H1 (cell line): ENCODE results near the gene HEATR5A.

Source experiments
- BACH1 ChIP-seq: IDR thresholded peaks from 2 replicates; pipeline ENCODE4 v1.6.1; 2012; ENCODE audit warnings: low read length, improper control_type of control experiment
- BCL11A ChIP-seq, 2 experiments: IDR thresholded peaks; one replicate each; pipeline ENCODE4 v1.6.1; 2011; ENCODE audit warnings: low read depth in 2 of 2, low read length in 2 of 2, mild to moderate bottlenecking in 2 of 2
- EZH2 ChIP-seq: fragments of 200-600 bp; sonication (generic); IDR thresholded peaks from 2 replicates; pipeline ENCODE4 v1.7.1; 2012; ENCODE audit warnings: low read depth, mild to moderate bottlenecking, moderate library complexity, low read length, inconsistent platforms; ENCODE audit not compliant: severe bottlenecking
- GABPA ChIP-seq: IDR thresholded peaks from 2 replicates; pipeline ENCODE4 v1.6.1; 2011; ENCODE audit warnings: mild to moderate bottlenecking, low read length, moderate library complexity, borderline replicate concordance; ENCODE audit not compliant: insufficient read depth
- HDAC6 ChIP-seq: IDR thresholded peaks from one replicate; pipeline ENCODE4 v1.7.1; 2012; ENCODE audit warnings: low read depth, mild to moderate bottlenecking, inconsistent platforms, low read length, moderate library complexity
- JUND ChIP-seq: IDR thresholded peaks from 2 replicates; pipeline ENCODE4 v1.6.1; 2011; ENCODE audit warnings: mild to moderate bottlenecking, improper control_type of control experiment, low read length
- NRF1 ChIP-seq: IDR thresholded peaks from 2 replicates; pipeline ENCODE4 v1.6.1; 2011; ENCODE audit warnings: mild to moderate bottlenecking, low read depth, low read length, improper control_type of control experiment
- POLR2A ChIP-seq, 2 experiments: IDR thresholded peaks; 1 replicate in 1 of 2; 2 replicates in 1 of 2; pipeline ENCODE4 v1.6.1; 2011; ENCODE audit warnings: low read depth in 2 of 2, low read length in 2 of 2, mild to moderate bottlenecking in 2 of 2; ENCODE audit errors: control extremely low read depth in 1 of 2
- POLR2AphosphoS5 ChIP-seq: IDR thresholded peaks from 2 replicates; pipeline ENCODE4 v1.6.1; 2011; ENCODE audit warnings: low read depth, low read length
- TBP ChIP-seq: IDR thresholded peaks from 2 replicates; pipeline ENCODE4 v1.6.1; 2011; ENCODE audit warnings: low read depth, low read length, improper control_type of control experiment
- YY1 ChIP-seq: IDR thresholded peaks from 2 replicates; pipeline ENCODE4 v1.6.1; 2011; ENCODE audit warnings: low read depth, mild to moderate bottlenecking, low read length
- TF ChIP-seq, protein P1 (sequence below), 3 experiments: IDR thresholded peaks; 1 replicate in 2 of 3; 2 replicates in 1 of 3; pipeline versions ENCODE4 v1.5.1 to v1.6.1; 2011; ENCODE audit warnings: low read length in 3 of 3, mild to moderate bottlenecking in 3 of 3, inconsistent platforms in 2 of 3, low read depth in 1 of 3, moderate library complexity in 1 of 3; ENCODE audit not compliant: insufficient read depth in 1 of 3; ENCODE audit errors: control extremely low read depth in 1 of 3
- TF ChIP-seq, protein P2 (sequence below): IDR thresholded peaks from 2 replicates; pipeline ENCODE4 v1.6.1; 2012; ENCODE audit warnings: inconsistent platforms

DNA sequence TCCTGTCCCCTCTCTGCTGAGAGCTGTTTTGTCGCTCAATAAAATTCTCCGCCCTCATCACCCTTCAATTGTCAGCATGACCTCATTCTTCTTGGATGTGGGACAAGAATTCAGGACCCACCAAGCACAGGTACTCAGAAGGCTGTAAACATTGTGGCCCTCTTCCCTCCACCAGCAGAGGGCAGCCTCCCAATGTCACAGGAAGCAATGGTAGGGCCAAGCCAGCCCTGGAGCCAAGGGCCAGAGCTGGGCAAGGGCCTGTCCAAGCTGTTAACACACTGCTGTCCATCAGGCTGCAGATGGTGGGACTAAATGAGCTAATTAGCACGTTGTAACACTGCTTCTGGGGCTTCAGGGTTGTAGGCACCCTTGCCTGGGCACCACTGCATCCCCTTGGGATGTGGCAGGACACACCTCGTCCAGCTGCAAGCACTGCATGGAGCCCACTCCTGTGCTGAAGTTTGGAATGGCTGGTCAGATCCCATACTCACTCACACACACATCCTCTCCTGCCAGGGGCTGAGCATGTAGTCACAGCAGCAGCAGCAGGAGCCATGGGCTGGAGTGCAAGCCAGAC lies 150.1 kb downstream of the HEATR5A start:
- no peak for TF ChIP-seq EZH2
- TF ChIP-seq YY1: no peak
- TF ChIP-seq POLR2A (IDR thresholded peaks at IDR 0.05; ENCODE audit: control extremely low read depth in 1 of 2, low read depth in 2 of 2, low read length in 2 of 2): no peak
- TF ChIP-seq, protein P1, sequence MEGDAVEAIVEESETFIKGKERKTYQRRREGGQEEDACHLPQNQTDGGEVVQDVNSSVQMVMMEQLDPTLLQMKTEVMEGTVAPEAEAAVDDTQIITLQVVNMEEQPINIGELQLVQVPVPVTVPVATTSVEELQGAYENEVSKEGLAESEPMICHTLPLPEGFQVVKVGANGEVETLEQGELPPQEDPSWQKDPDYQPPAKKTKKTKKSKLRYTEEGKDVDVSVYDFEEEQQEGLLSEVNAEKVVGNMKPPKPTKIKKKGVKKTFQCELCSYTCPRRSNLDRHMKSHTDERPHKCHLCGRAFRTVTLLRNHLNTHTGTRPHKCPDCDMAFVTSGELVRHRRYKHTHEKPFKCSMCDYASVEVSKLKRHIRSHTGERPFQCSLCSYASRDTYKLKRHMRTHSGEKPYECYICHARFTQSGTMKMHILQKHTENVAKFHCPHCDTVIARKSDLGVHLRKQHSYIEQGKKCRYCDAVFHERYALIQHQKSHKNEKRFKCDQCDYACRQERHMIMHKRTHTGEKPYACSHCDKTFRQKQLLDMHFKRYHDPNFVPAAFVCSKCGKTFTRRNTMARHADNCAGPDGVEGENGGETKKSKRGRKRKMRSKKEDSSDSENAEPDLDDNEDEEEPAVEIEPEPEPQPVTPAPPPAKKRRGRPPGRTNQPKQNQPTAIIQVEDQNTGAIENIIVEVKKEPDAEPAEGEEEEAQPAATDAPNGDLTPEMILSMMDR (IDR thresholded peaks at IDR 0.05; ENCODE audit: control extremely low read depth in 1 of 3, insufficient read depth in 1 of 3, low read depth in 1 of 3, low read length in 3 of 3): peak; percentile 77 to 97 (median 84)
- TF ChIP-seq, protein P2, sequence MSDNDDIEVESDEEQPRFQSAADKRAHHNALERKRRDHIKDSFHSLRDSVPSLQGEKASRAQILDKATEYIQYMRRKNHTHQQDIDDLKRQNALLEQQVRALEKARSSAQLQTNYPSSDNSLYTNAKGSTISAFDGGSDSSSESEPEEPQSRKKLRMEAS: no peak
- TF ChIP-seq HDAC6: no peak
- TF ChIP-seq BACH1: no peak
- TF ChIP-seq JUND: no peak
- TF ChIP-seq TBP: no peak
- no peak for TF ChIP-seq NRF1
- TF ChIP-seq POLR2AphosphoS5: no peak
- TF ChIP-seq GABPA: no peak
- TF ChIP-seq BCL11A (IDR thresholded peaks at IDR 0.05; ENCODE audit: low read depth in 2 of 2, low read length in 2 of 2): no peak
